Glutamatergic neuron (in vitro differentiated cells): ENCODE data around the gene CFTR. TPM values are rescaled to one million over a fixed set of nuclear protein-coding genes. Genes with fewer than 3 reads are reported as not detected.

Experiments
- DNase-seq: peaks from one replicate; pipeline ENCODE4 v3.0.0; 2022
- H3K27ac Mint-ChIP-seq: one replicate; pipeline ENCODE4 v1.8.0; 2020; ENCODE audit warnings: mild to moderate bottlenecking, mixed read lengths, inconsistent platforms; ENCODE audit not compliant: unreplicated experiment
- H3K27me3 Mint-ChIP-seq: one replicate; pipeline ENCODE4 v1.8.0; 2020; ENCODE audit warnings: mild to moderate bottlenecking, moderate library complexity, mixed read lengths, inconsistent platforms; ENCODE audit not compliant: unreplicated experiment
- H3K36me3 Mint-ChIP-seq: one replicate; pipeline ENCODE4 v1.8.0; 2020; ENCODE audit warnings: mild to moderate bottlenecking, mixed read lengths, inconsistent platforms; ENCODE audit not compliant: unreplicated experiment
- H3K4me1 Mint-ChIP-seq: one replicate; pipeline ENCODE4 v1.8.0; 2020; ENCODE audit warnings: mild to moderate bottlenecking, low read depth, mixed read lengths, inconsistent platforms; ENCODE audit not compliant: unreplicated experiment
- H3K4me3 Mint-ChIP-seq: one replicate; pipeline ENCODE4 v1.8.0; 2020; ENCODE audit warnings: mild to moderate bottlenecking, mixed read lengths, inconsistent platforms; ENCODE audit not compliant: unreplicated experiment
- H3K9me3 Mint-ChIP-seq: one replicate; pipeline ENCODE4 v1.8.0; 2020; ENCODE audit warnings: mild to moderate bottlenecking, moderate library complexity, mixed read lengths, inconsistent platforms; ENCODE audit not compliant: unreplicated experiment
- total RNA-seq: library from RNA; stranded (reverse); fragmentation: NEBNext Ultra II Directional; extraction: Animal tissue kit (Norgen Biotek cat#: 25700); gene quantifications from one replicate; pipeline ENCODE4 v1.2.1, GENCODE V29; 2021; ENCODE audit not compliant: unreplicated experiment
- TF ChIP-seq, protein P1 (sequence below): fragments of 200-600 bp; sonication (generic); IDR thresholded peaks from one replicate; pipeline ENCODE4 v1.5.0; 2021; ENCODE audit not compliant: partially characterized antibody, unreplicated experiment

CFTR gene
- total RNA-seq, 1 donor from 2014 or later, result not detected

DNA sequence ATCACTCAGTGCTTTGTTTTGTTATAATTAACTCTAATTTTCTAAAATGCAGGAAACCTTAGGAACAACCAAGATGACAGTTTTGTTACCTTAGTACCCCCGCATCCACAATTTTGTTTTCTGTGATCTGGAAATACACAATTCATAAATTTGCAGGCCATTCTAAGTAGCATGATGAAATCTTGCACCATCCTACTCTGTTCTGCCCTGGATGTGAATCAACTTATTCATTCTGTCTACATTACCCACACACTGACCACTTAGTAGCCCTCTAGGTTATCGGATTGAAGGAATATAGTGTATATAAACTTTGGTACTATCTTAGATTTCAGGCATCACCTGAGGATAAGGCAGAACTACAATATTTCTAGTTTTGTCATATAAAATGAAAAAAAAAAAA lies 237.5 kb downstream of the CFTR start:
- DNase-seq, result no peak
- no peak overlapping the region for H3K4me3 Mint-ChIP-seq
- H3K4me1 Mint-ChIP-seq, result peaks cover 2% of the 10 kb centered on the region
- no peaks in the 10 kb centered on the region for H3K36me3 Mint-ChIP-seq
- H3K27ac Mint-ChIP-seq, result no peak overlapping the region
- no peaks in the 10 kb centered on the region for H3K27me3 Mint-ChIP-seq
- no peaks in the 10 kb centered on the region for H3K9me3 Mint-ChIP-seq
- TF ChIP-seq, protein P1, sequence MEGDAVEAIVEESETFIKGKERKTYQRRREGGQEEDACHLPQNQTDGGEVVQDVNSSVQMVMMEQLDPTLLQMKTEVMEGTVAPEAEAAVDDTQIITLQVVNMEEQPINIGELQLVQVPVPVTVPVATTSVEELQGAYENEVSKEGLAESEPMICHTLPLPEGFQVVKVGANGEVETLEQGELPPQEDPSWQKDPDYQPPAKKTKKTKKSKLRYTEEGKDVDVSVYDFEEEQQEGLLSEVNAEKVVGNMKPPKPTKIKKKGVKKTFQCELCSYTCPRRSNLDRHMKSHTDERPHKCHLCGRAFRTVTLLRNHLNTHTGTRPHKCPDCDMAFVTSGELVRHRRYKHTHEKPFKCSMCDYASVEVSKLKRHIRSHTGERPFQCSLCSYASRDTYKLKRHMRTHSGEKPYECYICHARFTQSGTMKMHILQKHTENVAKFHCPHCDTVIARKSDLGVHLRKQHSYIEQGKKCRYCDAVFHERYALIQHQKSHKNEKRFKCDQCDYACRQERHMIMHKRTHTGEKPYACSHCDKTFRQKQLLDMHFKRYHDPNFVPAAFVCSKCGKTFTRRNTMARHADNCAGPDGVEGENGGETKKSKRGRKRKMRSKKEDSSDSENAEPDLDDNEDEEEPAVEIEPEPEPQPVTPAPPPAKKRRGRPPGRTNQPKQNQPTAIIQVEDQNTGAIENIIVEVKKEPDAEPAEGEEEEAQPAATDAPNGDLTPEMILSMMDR, result no peak

Other genes starting within 250 kb of the CFTR start
- gene WNT2, start 157.0 kb upstream of the CFTR start, total RNA-seq, result not detected
- gene ASZ1, start 52.5 kb upstream of the CFTR start, total RNA-seq, result not detected